ENCODE results near the gene S100A12.
"Not testable (repeated sequence)": the region's sequence is repeated elsewhere in the genome, so short reads cannot be mapped to it uniquely, and the experiment has no call there.

Gene S100A12

GRCh38 chr1:153375511-153375910 is at the start of gene S100A12:
S100A12 (minus strand) TSS chr1:153375621; CDS start chr1:153374592, 1,029 bp downstream.
- no peak within 1 kb of the TSS for H3K4me3 ChIP-seq (ENCODE audit: low read depth, low read length)
- no peak for TF ChIP-seq CTCF (conservative IDR thresholded peaks at IDR 0.05; ENCODE audit: low read depth, low read length)
- peak; percentile 79 for DNase-seq (ENCODE audit: low read depth)

- no peak overlapping the region for H3K4me3 ChIP-seq (ENCODE audit: low read depth, low read length)
- DNase-seq (ENCODE audit: low read depth): peak; percentile 66
- TF ChIP-seq CTCF (conservative IDR thresholded peaks at IDR 0.05; ENCODE audit: low read depth, low read length): no peak
These were observed 47.1 kb upstream of the S100A12 start for GRCh38 chr1:153422450-153423068.

- TF ChIP-seq CTCF (conservative IDR thresholded peaks at IDR 0.05; ENCODE audit: low read depth, low read length): no peak
- H3K4me3 ChIP-seq (ENCODE audit: low read depth, low read length): no peak overlapping the region
- no peak for DNase-seq (ENCODE audit: low read depth)
These were observed 44.9 kb upstream of the S100A12 start for GRCh38 chr1:153420306-153420705.

GRCh38 chr1:153419436-153419793 is 44.0 kb upstream of the S100A12 start:
- not testable (repeated sequence) for H3K4me3 ChIP-seq (ENCODE audit: low read depth, low read length); DNase-seq (ENCODE audit: low read depth)

GRCh38 chr1:153418758-153419435 is 43.5 kb upstream of the S100A12 start:
- H3K4me3 ChIP-seq (ENCODE audit: low read depth, low read length); DNase-seq (ENCODE audit: low read depth): not testable (repeated sequence)

GRCh38 chr1:153417136-153417888 is 41.9 kb upstream of the S100A12 start:
- H3K4me3 ChIP-seq (ENCODE audit: low read depth, low read length): no peak overlapping the region
- DNase-seq (ENCODE audit: low read depth): no peak
- TF ChIP-seq CTCF (conservative IDR thresholded peaks at IDR 0.05; ENCODE audit: low read depth, low read length): no peak

GRCh38 chr1:153415850-153416570 is 40.6 kb upstream of the S100A12 start, which contains the start of gene S100A7A:
S100A7A (plus strand) TSS chr1:153416520; CDS start chr1:153418083, 1,563 bp downstream.
- no peak for TF ChIP-seq CTCF (conservative IDR thresholded peaks at IDR 0.05; ENCODE audit: low read depth, low read length)
- no peak within 1 kb of the TSS for H3K4me3 ChIP-seq (ENCODE audit: low read depth, low read length)
- no peak for DNase-seq (ENCODE audit: low read depth)

GRCh38 chr1:153413961-153414360 is 38.5 kb upstream of the S100A12 start:
- not testable (repeated sequence) for DNase-seq (ENCODE audit: low read depth); H3K4me3 ChIP-seq (ENCODE audit: low read depth, low read length)

- DNase-seq (ENCODE audit: low read depth); H3K4me3 ChIP-seq (ENCODE audit: low read depth, low read length): not testable (repeated sequence)
These were observed 31.9 kb upstream of the S100A12 start for GRCh38 chr1:153407274-153407673.

GRCh38 chr1:153405825-153406599 is 30.6 kb upstream of the S100A12 start:
- not testable (repeated sequence) for H3K4me3 ChIP-seq (ENCODE audit: low read depth, low read length); DNase-seq (ENCODE audit: low read depth)

All from choroid plexus epithelial cell (primary cell).